Activated gamma-delta T cell (primary cell): ENCODE data around the gene EGLN2.
"Not testable (repeated sequence)": the region's sequence is repeated elsewhere in the genome, so short reads cannot be mapped to it uniquely, and the experiment has no call there.

Source experiments
- DNase-seq: peaks from one replicate; lab custom pipeline; 2025; lab: John Stamatoyannopoulos, UW

Gene EGLN2

GRCh38 chr19:40846722-40847121, 47.7 kb downstream of the EGLN2 start:
- not testable (repeated sequence) for DNase-seq

GRCh38 chr19:40850277-40850676, 51.3 kb downstream of the EGLN2 start, which contains the start of gene CYP2A6:
Gene CYP2A6 (minus strand): TSS chr19:40850447. CDS start chr19:40850426, 21 bp downstream.
- DNase-seq = not testable (repeated sequence)

- not testable (repeated sequence) for DNase-seq
Observed at GRCh38 chr19:40852467-40853152, 53.6 kb downstream of the EGLN2 start.
